ENCODE data around the gene GRN.

Gene GRN

DNA sequence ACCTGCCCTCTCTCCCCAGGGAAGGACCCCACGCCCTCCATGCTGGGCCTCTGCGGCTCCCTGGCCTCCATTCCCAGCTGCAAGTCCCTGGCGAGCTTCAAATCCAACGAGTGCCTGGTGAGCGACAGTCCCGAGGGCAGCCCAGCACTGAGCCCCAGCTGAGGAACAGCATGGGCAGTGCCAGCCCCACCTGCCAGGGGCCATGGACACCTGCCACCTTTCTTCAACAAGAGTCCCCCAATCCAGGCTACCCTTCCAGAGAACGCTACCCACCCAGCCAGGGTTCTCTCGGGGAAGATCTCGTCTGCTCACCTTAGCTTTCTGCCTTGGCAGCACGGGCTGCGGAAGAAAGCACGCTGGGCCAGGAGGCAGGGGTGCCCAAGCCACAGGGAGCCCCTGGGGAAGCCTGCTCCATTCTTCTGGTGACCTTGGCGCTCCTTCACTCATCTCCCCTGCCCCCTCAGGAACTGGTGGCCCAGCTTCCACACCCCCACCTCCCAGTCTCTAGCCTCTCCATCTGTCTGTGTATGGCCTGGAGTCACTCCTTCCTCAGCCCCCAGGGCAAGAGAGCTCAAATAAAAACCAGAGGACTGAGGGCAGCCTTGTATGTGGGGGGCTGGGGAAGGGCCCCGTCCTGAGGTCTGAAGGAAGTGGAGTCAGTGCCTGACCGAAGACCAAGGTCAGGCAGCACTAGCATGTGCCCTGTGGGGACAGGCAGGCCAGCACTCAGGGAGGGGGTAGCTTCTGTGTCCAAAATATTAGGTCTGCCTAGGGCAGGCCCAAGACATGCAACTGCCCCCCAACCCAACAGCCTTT, 26.8 kb upstream of the GRN start:
- TF ChIP-seq FOXA1 (IDR thresholded peaks at IDR 0.05) (no peak), ZNF384 (IDR thresholded peaks at IDR 0.05) (no peak), ARNT (IDR thresholded peaks at IDR 0.05) (no peak), ELF4 (IDR thresholded peaks at IDR 0.05) (no peak), L3MBTL2 (conservative IDR thresholded peaks at IDR 0.05) (no peak), CTBP1 (IDR thresholded peaks at IDR 0.05; ENCODE audit: borderline replicate concordance) (no peak), HDGF (IDR thresholded peaks at IDR 0.05; ENCODE audit: borderline replicate concordance) (no peak), NFRKB (IDR thresholded peaks at IDR 0.05) (no peak), SP1 (IDR thresholded peaks at IDR 0.05) (no peak), FOXK2 (IDR thresholded peaks at IDR 0.05) (no peak), LEF1 (IDR thresholded peaks at IDR 0.05; ENCODE audit: borderline replicate concordance) (no peak), SUZ12 (IDR thresholded peaks at IDR 0.05) (no peak), TARDBP (IDR thresholded peaks at IDR 0.05) (no peak), FOXM1 (IDR thresholded peaks at IDR 0.05; ENCODE audit: borderline replicate concordance) (no peak), BHLHE40 (IDR thresholded peaks at IDR 0.05; ENCODE audit: borderline replicate concordance) (no peak)
- TF ChIP-seq, protein P1, sequence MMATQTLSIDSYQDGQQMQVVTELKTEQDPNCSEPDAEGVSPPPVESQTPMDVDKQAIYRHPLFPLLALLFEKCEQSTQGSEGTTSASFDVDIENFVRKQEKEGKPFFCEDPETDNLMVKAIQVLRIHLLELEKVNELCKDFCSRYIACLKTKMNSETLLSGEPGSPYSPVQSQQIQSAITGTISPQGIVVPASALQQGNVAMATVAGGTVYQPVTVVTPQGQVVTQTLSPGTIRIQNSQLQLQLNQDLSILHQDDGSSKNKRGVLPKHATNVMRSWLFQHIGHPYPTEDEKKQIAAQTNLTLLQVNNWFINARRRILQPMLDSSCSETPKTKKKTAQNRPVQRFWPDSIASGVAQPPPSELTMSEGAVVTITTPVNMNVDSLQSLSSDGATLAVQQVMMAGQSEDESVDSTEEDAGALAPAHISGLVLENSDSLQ (IDR thresholded peaks at IDR 0.05) = no peak
- POLR2A ChIA-PET = interaction anchor here (0.8 to 2.3 kb wide), 3 partner anchors 40 to 103 kb away, joined by 3 to 5 read pairs (median 3); no protein-coding TSS in a partner anchor
- CTCF ChIA-PET = interaction anchor here (0.6 kb wide), 1 partner anchor 592 kb away, joined by 4 read pairs; no protein-coding TSS in a partner anchor
- no peak for DNase-seq (ENCODE audit: extremely low spot score)

DNA sequence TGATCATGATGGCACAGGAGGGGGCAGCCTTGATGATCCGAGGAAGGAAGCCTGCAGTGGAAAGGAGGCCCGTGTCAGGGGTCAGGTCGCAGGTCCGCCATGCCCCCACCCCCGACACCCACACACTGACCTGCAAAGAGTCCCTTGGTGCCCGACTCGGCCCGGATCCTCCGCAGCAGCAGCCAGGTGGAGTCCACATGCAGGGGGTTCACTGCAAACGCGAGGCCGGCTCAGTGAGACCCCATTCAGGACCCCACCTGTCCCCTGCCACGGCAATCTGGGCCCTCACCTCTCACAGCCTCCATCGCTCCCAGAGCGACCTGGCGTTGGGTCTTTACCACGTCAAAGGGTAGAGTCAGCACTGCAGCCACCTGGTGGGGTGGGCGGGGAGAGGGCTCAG, 25.0 kb upstream of the GRN start:
- CTCF ChIA-PET = no interaction called here
- POLR2A ChIA-PET = interaction anchor here (1.5 kb wide), 1 partner anchor 10 kb away, joined by 4 read pairs; no protein-coding TSS in a partner anchor
- DNase-seq (ENCODE audit: extremely low spot score) = no peak
- no peak for TF ChIP-seq LEF1 (IDR thresholded peaks at IDR 0.05; ENCODE audit: borderline replicate concordance)
- no peak for TF ChIP-seq CTBP1 (IDR thresholded peaks at IDR 0.05; ENCODE audit: borderline replicate concordance)
- TF ChIP-seq FOXA1 (IDR thresholded peaks at IDR 0.05) = no peak
- no peak for TF ChIP-seq HDGF (IDR thresholded peaks at IDR 0.05; ENCODE audit: borderline replicate concordance)
- no peak for TF ChIP-seq ARNT (IDR thresholded peaks at IDR 0.05)
- no peak for TF ChIP-seq ELF4 (IDR thresholded peaks at IDR 0.05)

DNA sequence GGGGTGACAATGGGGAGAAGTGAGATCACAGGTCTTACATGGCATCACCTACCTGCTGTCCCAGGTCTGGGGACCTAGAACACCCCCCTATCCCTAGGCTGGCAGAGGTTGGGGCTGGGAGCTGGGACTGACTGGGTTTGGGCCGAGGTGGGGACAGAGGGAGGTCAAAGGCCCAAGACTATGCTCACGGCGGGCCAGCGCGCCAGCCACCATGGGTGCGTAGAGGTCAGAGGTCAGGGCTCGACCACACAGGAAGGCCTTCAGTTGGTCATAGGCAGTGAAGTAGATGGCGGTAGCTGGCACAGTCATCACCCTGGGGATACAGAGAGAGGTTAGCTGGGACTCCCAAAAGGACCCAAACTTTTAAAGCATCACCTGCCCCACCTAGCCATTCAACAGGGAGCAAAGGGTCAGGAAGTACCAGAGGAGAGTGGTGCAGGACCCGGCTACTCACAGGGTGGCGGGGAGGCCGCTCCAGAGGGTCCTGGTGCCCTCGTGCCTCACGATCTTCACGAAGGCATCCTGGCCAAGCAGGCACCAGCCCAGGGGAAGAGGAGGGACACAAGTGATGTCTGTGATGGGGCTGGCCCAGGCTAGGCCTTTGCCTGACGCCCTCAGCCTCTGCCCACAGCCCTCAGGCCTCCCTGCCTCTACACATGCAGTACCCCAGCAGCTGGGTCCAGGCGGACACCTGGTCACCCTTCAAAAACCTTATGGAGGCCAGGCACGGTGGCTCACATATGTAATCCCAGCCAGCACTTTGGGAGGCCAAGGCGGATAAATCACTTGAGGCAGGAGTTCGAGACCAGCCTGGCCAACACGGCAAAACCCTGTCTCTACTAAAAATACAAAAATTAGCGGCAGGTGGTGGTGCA, 23.6 kb upstream of the GRN start:
- no peak for TF ChIP-seq HDGF (IDR thresholded peaks at IDR 0.05; ENCODE audit: borderline replicate concordance)
- no peak for TF ChIP-seq NFRKB (IDR thresholded peaks at IDR 0.05)
- TF ChIP-seq FOXK2 (IDR thresholded peaks at IDR 0.05) = no peak
- no peak for TF ChIP-seq LEF1 (IDR thresholded peaks at IDR 0.05; ENCODE audit: borderline replicate concordance)
- TF ChIP-seq BHLHE40 (IDR thresholded peaks at IDR 0.05; ENCODE audit: borderline replicate concordance) = no peak
- TF ChIP-seq FOXA1 (IDR thresholded peaks at IDR 0.05) = no peak
- no peak for TF ChIP-seq SP1 (IDR thresholded peaks at IDR 0.05)
- TF ChIP-seq L3MBTL2 (conservative IDR thresholded peaks at IDR 0.05) = no peak
- DNase-seq (ENCODE audit: extremely low spot score) = no peak
- ChIA-PET POLR2A (interaction anchor here (1.1 to 1.5 kb wide), 3 partner anchors 11 to 100 kb away, joined by 3 to 4 read pairs (median 3); no protein-coding TSS in a partner anchor), CTCF (interaction anchor here (0.6 kb wide), 1 partner anchor 23 kb away, joined by 3 read pairs; no protein-coding TSS in a partner anchor)

DNA sequence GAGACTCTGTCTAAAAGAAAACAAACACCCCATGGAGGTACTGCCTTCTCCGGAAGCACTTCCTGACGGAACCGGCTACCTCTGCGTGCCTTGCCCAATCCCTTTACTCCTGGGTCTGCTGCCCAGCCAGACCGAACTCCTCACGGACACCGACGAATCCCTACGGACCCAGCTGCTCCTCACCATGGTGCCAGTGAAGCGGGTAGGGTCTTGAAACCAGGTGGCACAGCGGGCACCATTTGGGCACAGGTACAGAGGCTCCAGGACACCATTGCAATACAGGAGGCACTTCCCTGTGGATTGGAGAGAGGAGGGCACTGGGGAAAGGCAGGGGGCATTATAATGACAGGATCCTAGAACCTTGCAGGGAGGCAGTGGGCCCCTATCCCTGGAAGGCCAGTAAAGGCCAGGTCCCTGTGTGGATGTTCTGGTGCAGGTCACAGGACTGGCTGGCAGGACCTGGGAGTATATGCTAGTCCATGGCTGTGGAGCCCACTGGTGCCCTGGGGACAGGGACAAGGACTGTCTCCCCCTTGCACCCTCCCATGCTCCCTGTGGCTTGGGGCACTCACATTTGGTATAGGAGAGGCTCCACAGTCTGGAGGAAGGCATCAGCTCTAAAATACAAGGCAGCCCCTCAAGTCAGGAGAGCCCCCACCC, 22.7 kb upstream of the GRN start:
- TF ChIP-seq LEF1 (IDR thresholded peaks at IDR 0.05; ENCODE audit: borderline replicate concordance) = no peak
- no peak for TF ChIP-seq ARNT (IDR thresholded peaks at IDR 0.05)
- TF ChIP-seq SP1 (IDR thresholded peaks at IDR 0.05) = no peak
- TF ChIP-seq NFRKB (IDR thresholded peaks at IDR 0.05) = no peak
- TF ChIP-seq HDGF (IDR thresholded peaks at IDR 0.05; ENCODE audit: borderline replicate concordance) = no peak
- no peak for TF ChIP-seq SUZ12 (IDR thresholded peaks at IDR 0.05)
- TF ChIP-seq FOXM1 (IDR thresholded peaks at IDR 0.05; ENCODE audit: borderline replicate concordance) = no peak
- no peak for TF ChIP-seq L3MBTL2 (conservative IDR thresholded peaks at IDR 0.05)
- TF ChIP-seq, protein P1 (IDR thresholded peaks at IDR 0.05) = no peak
- CTCF ChIA-PET = interaction anchor here (0.6 kb wide), 1 partner anchor 24 kb away, joined by 3 read pairs; no protein-coding TSS in a partner anchor
- no peak for DNase-seq (ENCODE audit: extremely low spot score)
- POLR2A ChIA-PET = interaction anchor here (0.7 kb wide), 1 partner anchor 123 kb away, joined by 3 read pairs; the partner anchor contains the start of gene ATXN7L3

DNA sequence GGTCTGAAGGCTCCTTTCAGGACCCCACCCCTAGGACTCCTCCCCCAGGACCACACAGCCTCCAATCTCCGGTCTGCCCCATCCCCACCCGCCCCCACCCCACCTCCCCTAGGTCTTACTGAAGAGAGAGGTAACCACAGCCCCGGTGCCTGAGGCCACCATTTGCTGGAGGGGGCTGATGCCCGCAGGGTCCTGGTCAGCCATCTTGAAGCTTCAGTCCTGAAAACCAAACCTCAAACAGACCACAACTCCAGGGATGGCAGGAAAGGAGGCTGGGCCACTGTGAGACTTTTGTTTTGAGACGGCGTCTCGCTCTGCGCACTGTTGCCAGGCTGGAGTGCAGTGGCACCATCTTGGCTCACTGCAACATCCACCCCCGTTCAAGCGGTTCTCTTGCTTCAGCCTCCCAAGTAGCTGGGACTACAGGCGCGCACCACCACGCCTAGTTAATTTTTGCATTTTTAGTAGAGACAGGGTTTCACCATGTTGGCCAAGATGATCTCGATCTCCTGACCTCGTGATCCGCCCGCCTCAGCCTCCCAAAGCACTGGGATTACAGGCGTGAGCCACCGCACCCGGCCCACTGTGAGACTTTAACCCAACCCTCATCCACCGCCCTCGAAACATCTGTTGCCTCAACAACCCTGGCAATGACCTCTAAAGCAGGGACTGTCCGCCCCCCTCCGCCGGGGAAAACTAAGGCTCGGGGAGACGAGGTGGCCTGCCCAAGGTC, 21.6 kb upstream of the GRN start:
- ChIA-PET POLR2A (interaction anchor here (1.5 to 2.0 kb wide), 2 partner anchors 102 to 114 kb away, joined by 5 to 11 read pairs; no protein-coding TSS in a partner anchor), CTCF (interaction anchor here (1.1 kb wide), 1 partner anchor 40 kb away, joined by 3 read pairs; the partner anchor contains the start of gene FAM171A2)
- no peak for TF ChIP-seq L3MBTL2 (conservative IDR thresholded peaks at IDR 0.05)
- no peak for TF ChIP-seq TARDBP (IDR thresholded peaks at IDR 0.05)
- TF ChIP-seq FOXM1 (IDR thresholded peaks at IDR 0.05; ENCODE audit: borderline replicate concordance) = no peak
- TF ChIP-seq, protein P1 (IDR thresholded peaks at IDR 0.05) = no peak
- no peak for TF ChIP-seq HDGF (IDR thresholded peaks at IDR 0.05; ENCODE audit: borderline replicate concordance)
- TF ChIP-seq CTBP1 (IDR thresholded peaks at IDR 0.05; ENCODE audit: borderline replicate concordance) = no peak
- no peak for TF ChIP-seq ZNF384 (IDR thresholded peaks at IDR 0.05)
- TF ChIP-seq NFRKB (IDR thresholded peaks at IDR 0.05) = no peak
- no peak for TF ChIP-seq SP1 (IDR thresholded peaks at IDR 0.05)
- no peak for TF ChIP-seq LEF1 (IDR thresholded peaks at IDR 0.05; ENCODE audit: borderline replicate concordance)
- TF ChIP-seq SUZ12 (IDR thresholded peaks at IDR 0.05) = no peak
- no peak for TF ChIP-seq FOXA1 (IDR thresholded peaks at IDR 0.05)
- TF ChIP-seq BHLHE40 (IDR thresholded peaks at IDR 0.05; ENCODE audit: borderline replicate concordance) = no peak
- no peak for DNase-seq (ENCODE audit: extremely low spot score)

Measured in HEK293T (cell line).